Measurements from ENCODE around the gene ACVRL1.
"Not testable (repeated sequence)": the region's sequence is repeated elsewhere in the genome, so short reads cannot be mapped to it uniquely, and the experiment has no call there.

The ACVRL1 gene

GRCh38 chr12:51874486-51874885 is 32.8 kb upstream of the ACVRL1 start:
- DNase-seq (ENCODE audit: low read depth): no peak

DNA sequence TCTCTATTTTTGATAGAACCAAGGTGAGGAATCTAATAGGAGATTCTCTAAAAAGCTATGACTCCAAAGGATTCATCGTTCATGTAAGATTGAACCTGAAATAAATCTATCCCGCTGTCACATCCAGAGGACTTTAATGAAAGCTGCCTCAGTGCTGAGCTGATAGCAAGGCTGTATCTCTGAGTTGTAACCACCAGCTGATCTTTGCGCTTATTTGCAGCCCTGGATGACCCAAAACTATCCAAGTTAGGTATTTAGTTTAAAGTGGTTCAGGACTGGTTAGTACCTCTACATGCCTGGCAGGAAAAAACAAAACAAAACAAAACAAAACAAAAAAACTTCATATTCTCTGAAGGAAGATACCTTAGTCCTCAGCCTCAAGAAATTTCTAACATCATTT is 28.2 kb upstream of the ACVRL1 start:
- no peak for DNase-seq (ENCODE audit: low read depth)

- no peak for DNase-seq (ENCODE audit: low read depth)
Observed at GRCh38 chr12:51883295-51883694, 24.0 kb upstream of the ACVRL1 start.

DNA sequence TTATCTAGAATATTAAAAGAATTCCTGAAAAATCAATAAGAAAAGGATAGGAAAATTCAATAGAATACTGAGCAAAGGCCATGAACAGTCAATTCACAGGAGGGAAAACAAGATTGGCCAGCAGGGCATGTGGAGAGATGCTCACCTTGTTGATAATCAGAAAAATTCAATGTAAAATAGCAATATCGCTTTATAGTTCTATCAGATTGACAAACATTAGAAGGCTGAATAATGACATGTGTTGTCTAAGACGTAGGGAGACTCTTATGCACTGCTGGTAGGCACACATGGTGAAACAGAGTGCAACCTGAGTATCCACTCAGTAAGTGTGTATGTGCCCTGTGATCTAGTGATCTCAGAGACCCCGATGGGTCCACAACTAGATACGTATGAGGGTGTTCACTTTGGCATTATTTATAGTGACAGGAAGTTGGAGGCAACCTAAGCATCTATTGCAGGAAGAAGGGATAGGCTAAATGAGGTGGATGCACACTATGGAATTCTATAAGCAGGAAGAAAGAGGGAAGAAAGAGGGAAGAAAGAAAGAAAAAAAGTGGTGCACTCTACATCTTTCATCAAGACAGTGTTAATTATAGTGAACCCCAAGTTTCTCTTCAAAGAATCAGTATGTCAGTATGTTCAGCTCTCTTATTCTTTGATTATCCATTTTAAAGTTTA is 23.2 kb upstream of the ACVRL1 start:
- DNase-seq (ENCODE audit: low read depth): no peak

GRCh38 chr12:51884676-51885229 is 22.6 kb upstream of the ACVRL1 start:
- no peak for DNase-seq (ENCODE audit: low read depth)

DNA sequence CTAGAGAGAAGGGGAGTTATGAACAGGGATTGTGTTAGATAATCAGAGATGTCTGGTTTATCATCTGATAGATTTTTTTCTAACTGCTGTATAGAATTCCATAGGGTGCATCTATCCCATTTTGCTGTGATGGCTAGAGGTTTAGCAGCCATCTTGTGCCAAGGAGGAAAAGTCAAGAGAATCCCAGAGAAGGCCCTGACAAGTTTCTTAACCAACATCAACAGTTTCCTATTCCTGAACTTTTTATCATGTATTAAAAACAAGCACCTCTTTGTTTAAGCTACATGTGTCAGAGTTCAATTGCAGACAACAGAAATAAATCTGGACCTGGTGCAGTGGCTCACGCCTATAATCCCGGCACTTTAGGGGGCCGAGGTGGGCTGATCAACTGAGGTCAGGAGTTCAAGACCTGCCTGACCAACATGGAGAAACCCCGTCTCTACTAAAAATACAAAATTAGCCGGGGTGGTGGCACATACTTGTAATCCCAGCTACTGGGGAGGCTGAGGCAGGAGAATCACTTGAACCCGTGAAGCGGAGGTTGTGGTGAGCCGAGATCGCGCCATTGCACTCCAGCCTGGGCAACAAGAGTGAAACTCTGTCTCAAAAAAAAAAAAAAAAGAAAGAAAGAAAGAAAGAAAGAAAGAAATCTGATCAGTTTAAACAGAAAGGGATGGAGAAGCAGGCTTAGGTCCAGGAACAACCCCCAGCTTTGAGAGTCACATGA is 21.8 kb upstream of the ACVRL1 start:
- DNase-seq (ENCODE audit: low read depth): not testable (repeated sequence)

- peak; percentile 27 for DNase-seq (ENCODE audit: low read depth)
Observed at GRCh38 chr12:51886021-51886710, 21.1 kb upstream of the ACVRL1 start.

- no peak for DNase-seq (ENCODE audit: low read depth)
Observed at GRCh38 chr12:51887476-51888315, 19.6 kb upstream of the ACVRL1 start, which contains the start of gene ANKRD33. TSS of gene ANKRD33 (plus strand) at chr12:51888103. CDS start at chr12:51888187, 84 bp downstream.

- no peak for DNase-seq (ENCODE audit: low read depth)
Observed at GRCh38 chr12:51888316-51889215, 18.7 kb upstream of the ACVRL1 start.

DNA sequence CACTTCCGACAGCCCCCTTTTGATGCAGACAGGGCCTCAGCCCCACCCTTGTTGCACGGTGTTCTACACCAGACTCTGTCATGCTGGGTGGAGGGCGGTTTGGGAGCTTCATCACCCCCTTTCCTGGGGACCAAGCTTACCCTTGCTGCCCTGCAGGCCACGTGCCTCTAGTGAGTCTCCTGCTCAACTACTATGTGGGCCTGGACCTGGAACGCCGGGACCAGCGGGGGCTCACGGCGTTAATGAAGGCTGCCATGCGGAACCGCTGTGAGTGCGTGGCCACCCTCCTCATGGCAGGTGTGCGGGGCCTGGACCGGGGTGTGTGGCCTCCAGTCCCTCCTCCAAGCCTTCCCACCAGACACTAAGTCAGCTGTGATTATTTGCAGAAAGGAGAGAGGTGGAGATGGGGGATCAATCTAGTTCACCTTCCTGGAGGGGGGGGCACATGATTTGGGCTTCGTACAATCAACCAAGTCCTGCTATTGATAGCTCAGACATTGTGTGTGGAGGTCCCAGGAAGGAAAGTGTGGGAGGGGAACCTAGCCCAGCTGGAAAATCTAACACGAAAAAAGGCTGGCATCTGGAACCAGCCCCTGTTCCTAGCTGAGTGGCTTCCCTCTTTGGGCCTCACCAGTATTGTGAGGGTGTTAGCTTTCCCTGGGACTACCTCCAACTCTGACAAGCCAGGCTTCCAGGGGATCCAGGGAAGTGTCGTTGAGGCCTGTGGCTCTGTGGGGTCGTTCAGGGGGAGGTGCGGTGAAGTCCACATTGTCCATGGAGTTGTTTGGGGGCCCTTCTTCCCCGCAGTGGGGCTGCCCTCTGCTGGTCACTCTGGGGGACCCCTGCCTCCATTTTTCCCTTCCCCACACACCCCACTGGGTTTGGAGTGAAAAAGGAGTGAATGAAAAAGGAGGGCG is 17.8 kb upstream of the ACVRL1 start:
- DNase-seq (ENCODE audit: low read depth): no peak

DNA sequence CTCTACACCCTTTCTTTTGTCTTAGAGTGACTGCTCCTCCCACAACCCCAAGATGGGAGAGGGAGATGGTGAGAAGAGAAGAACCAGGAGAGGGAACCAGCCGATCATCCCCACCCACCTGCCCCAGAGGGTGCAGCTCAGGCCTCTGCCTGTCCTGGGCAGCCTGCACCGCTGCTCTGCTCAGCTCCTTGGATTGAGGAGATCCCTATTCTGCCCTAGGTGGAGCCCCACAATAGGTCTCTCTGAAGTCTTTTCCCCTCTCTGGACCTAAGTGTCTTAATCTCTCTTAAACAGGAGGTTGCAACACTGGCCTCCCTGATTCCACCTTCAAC is 17.2 kb upstream of the ACVRL1 start:
- no peak for DNase-seq (ENCODE audit: low read depth)

DNA sequence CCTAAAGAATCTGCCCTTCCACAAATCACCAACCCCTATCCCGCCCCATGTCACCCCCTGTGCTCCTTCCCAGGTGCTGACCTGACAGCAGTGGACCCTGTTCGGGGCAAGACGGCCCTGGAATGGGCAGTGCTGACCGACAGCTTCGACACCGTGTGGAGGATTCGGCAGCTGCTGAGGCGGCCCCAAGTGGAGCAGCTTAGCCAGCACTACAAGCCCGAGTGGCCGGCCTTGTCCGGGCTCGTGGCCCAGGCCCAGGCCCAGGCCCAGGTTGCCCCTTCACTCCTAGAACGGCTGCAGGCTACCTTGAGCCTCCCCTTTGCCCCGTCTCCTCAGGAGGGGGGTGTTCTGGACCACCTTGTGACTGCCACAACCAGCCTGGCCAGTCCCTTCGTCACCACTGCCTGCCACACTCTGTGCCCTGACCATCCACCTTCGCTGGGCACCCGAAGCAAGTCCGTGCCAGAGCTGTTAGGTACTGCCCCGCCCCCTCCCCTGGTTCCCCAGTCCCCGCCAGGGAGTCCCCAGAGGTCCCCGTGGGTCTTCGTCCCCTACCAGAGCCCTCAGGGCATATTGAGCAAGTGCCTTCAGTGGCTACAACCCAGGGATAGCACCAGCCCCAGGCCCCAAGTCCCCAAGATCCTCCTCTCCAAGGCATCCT is 16.7 kb upstream of the ACVRL1 start:
- DNase-seq (ENCODE audit: low read depth): no peak

GRCh38 chr12:51891843-51892242 is 15.5 kb upstream of the ACVRL1 start:
- no peak for DNase-seq (ENCODE audit: low read depth)

DNA sequence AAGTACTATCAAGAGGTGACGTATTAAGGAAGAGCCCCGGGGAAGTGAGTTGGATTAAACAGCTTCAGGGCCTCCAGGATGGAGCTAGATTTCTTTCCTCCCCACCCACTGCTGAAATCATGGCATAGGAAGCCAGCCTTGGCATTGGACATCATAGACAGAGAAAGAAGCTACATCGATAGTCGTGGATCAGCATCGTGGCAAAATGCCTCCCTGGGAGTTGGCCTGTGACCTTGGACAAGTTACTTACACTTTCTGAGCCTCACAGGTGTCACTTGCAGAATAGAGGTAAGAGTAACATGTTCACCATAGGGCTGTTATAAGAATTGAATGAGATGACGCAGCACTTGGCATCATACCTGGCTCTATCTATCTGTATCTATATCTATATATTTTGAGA is 13.5 kb upstream of the ACVRL1 start:
- DNase-seq (ENCODE audit: low read depth): no peak

DNA sequence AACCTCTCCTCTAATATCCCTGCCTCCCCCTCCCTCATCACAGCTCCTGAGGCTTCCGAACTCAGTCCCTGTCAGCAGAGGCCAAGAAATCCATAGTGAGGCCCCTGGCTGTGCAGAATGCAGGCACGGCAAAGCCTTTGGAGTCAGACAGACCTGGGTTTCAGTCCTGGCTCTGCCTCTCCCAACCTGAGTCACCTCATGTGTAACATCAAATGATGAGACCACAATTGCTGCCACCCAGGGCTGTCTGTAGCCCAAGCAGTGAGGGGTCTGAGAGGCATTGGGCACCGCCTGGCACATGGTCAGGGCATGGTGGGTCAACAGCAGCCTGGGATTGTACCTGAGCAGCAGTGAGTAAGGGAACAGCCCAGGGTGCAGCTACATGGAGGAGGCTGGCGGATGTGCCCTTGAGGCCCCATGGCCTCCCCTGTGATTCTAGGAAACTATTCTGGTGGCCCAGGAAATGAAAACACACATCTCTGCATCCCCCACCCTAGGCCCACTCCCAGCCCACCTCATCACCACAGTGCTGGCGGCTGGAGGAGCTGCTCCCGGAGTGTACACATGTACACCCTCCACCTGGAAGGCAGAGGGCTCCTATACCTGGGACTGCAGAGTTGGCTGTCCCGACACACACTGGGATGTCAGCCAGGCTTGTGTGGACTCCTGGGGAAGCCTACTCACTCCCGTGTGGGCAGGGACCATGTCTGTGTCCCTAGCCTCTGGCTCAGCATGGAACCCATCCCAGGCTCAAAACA is 11.7 kb upstream of the ACVRL1 start:
- no peak for DNase-seq (ENCODE audit: low read depth)

GRCh38 chr12:51896236-51896635 is 11.1 kb upstream of the ACVRL1 start:
- no peak for DNase-seq (ENCODE audit: low read depth)

- DNase-seq (ENCODE audit: low read depth): no peak
Observed at GRCh38 chr12:51897181-51897580, 10.1 kb upstream of the ACVRL1 start.

DNA sequence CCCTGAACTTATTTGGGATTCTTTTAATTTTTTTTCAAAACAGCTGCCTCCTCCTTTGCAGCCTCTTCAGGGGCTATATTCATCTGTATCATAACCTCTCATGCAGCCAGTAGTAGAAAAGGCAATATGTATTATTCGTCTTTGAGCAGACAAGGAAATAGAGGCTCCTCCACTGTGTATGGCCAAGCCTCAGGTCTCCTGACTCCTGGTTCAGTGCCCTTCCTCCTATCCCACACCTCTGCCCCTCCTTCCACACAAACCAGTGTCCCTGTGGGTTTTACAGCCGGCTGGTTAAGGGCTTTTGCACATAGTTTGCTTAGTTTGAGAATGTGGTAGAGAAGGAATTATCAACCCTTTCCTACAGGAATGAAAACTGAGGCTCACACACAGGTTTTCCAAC is 8.8 kb upstream of the ACVRL1 start:
- DNase-seq (ENCODE audit: low read depth): no peak

DNA sequence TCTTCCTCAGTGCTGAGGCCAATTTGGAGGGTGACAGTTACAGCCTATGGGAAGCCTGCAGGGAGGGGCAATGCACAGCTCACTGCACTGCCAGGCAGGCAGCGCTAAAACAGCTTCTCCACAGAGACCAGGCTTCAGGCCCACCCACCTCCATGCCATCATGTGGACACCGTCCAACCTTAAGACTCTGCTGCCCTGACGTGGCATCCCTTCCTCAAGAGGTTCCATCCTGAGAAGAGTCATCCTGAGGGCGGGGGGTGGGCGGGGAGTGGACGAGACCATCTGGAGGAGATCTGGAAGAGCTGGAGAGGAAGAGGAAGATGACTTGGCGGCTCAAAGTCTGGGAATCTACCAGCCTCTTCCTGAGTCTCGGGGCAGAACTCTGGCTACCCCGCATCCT is 8.4 kb upstream of the ACVRL1 start:
- no peak for DNase-seq (ENCODE audit: low read depth)

Measured in stimulated activated CD4-positive, alpha-beta T cell treated with anti-CD3 and anti-CD28 coated beads, Interleukin-2, amount 100 ng/mL, for 4 hours (primary cell).